DMS53 treated with DMSO at 0.1 percent for 48 hours (cell line): ENCODE results near the gene MAP3K6.

Experiments
- DNase-seq: peaks from one replicate; lab custom pipeline; 2025; ENCODE audit not compliant: unreplicated experiment; lab: John Stamatoyannopoulos, UW

MAP3K6 gene

GRCh38 chr1:27307874-27308598 lies 58.7 kb downstream of the MAP3K6 start:
- no peak for DNase-seq

- no peak for DNase-seq
These were observed 59.6 kb downstream of the MAP3K6 start for GRCh38 chr1:27306892-27307761.

- DNase-seq = no peak
These were observed 60.7 kb downstream of the MAP3K6 start for GRCh38 chr1:27306071-27306470.
